ENCODE measurements around the gene ZSCAN12. TPM values are rescaled to one million over a fixed set of nuclear protein-coding genes. Genes with fewer than 3 reads are reported as not detected.
A peak's percentile ranks its signal among the peaks of the same experiment; 100 is the strongest.

The ZSCAN12 gene
- total and polyA plus RNA-seq, 2 of the 13 experiments (the other 11 are each of a cell fraction or from before 2014, with no cell fraction given) = 2.8 to 8.9 TPM

DNA sequence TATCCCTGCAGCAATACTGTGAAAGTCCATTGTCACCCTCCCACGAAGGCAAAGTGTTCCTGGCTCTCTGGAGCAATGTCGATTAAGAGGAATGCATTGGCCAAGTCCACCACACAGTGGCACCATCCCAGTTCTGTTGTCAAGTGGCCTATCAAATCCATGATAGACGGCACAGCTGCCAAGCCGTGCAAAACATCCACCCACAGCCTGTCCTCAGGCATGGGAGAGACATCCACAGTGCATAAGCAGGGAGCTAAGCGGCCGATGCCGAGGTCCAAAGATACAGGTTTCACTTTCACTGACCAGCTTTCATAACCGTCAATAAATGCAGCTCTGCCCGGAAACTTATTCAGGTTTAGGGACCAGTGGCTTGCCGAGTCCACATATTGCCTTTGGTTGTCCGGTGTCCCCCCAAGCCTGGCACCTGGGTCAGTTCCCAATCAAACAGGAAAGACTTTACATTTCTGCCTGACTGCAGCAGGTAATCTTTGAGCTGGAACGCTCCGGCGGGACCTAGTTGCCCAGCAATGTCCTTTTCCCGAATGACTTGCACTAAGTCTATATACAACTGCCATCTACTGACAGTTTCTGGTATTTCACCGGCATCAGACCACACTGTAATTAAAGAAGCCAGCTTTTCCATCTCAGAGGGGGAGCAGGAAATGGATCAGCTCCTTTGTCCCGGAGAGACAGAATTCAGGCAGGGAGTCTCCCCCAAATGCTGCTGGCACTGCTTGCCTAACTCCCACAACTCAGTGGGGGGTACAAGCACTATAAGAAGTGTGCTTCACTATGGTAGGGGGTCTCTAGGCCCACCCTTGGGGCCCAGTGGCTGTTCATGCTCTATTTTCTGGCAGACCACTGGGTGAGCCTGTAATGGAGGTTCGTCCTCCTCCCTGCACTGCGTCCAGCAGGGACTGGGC, 43.5 kb downstream of the ZSCAN12 start (continued):
- TF ChIP-seq, protein P1, sequence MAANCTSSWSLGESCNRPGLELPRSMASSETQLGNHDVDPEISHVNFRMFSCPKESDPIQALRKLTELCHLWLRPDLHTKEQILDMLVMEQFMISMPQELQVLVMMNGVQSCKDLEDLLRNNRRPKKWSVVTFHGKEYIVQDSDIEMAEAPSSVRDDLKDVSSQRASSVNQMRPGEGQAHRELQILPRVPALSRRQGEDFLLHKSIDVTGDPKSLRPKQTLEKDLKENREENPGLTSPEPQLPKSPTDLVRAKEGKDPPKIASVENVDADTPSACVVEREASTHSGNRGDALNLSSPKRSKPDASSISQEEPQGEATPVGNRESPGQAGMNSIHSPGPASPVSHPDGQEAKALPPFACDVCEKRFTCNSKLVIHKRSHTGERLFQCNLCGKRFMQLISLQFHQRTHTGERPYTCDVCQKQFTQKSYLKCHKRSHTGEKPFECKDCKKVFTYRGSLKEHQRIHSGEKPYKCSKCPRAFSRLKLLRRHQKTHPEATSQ (CRISPR knock-in tag; IDR thresholded peaks at IDR 0.05; ENCODE audit: borderline replicate concordance) = peak; percentile 39; the same call in 1 of the 2 replicates
- TF ChIP-seq, protein P2, sequence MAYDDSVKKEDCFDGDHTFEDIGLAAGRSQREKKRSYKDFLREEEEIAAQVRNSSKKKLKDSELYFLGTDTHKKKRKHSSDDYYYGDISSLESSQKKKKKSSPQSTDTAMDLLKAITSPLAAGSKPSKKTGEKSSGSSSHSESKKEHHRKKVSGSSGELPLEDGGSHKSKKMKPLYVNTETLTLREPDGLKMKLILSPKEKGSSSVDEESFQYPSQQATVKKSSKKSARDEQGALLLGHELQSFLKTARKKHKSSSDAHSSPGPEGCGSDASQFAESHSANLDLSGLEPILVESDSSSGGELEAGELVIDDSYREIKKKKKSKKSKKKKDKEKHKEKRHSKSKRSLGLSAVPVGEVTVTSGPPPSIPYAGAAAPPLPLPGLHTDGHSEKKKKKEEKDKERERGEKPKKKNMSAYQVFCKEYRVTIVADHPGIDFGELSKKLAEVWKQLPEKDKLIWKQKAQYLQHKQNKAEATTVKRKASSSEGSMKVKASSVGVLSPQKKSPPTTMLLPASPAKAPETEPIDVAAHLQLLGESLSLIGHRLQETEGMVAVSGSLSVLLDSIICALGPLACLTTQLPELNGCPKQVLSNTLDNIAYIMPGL (CRISPR knock-in tag; IDR thresholded peaks at IDR 0.05; ENCODE audit: borderline replicate concordance in 1 of 2, low read depth in 1 of 2) = peak; percentile 93 to 94
- peak; percentile 56; the same call in 1 of the 2 replicates for TF ChIP-seq FOXK1 (CRISPR knock-in tag; IDR thresholded peaks at IDR 0.05; ENCODE audit: borderline replicate concordance, low read depth)
- TF ChIP-seq CBX2 (IDR thresholded peaks at IDR 0.05; ENCODE audit: low read depth, low read length) = no peak
- no peak for TF ChIP-seq CBX2 (CRISPR knock-in tag; IDR thresholded peaks at IDR 0.05; ENCODE audit: low read depth)
- TF ChIP-seq ZNF839 (CRISPR knock-in tag; IDR thresholded peaks at IDR 0.05; ENCODE audit: borderline replicate concordance) = 0 out of 2 replicates have a peak, but pooled peaks have one; percentile 26
- TF ChIP-seq MAFF (IDR thresholded peaks at IDR 0.05; ENCODE audit: low read depth, low read length) = no peak
- TF ChIP-seq REXO4 (CRISPR knock-in tag; IDR thresholded peaks at IDR 0.05; ENCODE audit: borderline replicate concordance) = no peak
- TF ChIP-seq GATAD2A (CRISPR knock-in tag; IDR thresholded peaks at IDR 0.05) = no peak; the same call in 1 of the 2 replicates
- TF ChIP-seq, protein P3, sequence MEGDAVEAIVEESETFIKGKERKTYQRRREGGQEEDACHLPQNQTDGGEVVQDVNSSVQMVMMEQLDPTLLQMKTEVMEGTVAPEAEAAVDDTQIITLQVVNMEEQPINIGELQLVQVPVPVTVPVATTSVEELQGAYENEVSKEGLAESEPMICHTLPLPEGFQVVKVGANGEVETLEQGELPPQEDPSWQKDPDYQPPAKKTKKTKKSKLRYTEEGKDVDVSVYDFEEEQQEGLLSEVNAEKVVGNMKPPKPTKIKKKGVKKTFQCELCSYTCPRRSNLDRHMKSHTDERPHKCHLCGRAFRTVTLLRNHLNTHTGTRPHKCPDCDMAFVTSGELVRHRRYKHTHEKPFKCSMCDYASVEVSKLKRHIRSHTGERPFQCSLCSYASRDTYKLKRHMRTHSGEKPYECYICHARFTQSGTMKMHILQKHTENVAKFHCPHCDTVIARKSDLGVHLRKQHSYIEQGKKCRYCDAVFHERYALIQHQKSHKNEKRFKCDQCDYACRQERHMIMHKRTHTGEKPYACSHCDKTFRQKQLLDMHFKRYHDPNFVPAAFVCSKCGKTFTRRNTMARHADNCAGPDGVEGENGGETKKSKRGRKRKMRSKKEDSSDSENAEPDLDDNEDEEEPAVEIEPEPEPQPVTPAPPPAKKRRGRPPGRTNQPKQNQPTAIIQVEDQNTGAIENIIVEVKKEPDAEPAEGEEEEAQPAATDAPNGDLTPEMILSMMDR (CRISPR knock-in tag; IDR thresholded peaks at IDR 0.05) = peak; percentile 91
- TF ChIP-seq ZNF367 (CRISPR knock-in tag; IDR thresholded peaks at IDR 0.05; ENCODE audit: borderline replicate concordance) = no peak
- TF ChIP-seq ZNF777 (CRISPR knock-in tag; IDR thresholded peaks at IDR 0.05) = peak; percentile 95
- TF ChIP-seq ZNF709 (CRISPR knock-in tag; IDR thresholded peaks at IDR 0.05) = peak; percentile 43; the same call in 1 of the 2 replicates
- TF ChIP-seq RCOR2 (CRISPR knock-in tag; IDR thresholded peaks at IDR 0.05) = 0 out of 2 replicates have a peak, but pooled peaks have one; percentile 60
- TF ChIP-seq, protein P4, sequence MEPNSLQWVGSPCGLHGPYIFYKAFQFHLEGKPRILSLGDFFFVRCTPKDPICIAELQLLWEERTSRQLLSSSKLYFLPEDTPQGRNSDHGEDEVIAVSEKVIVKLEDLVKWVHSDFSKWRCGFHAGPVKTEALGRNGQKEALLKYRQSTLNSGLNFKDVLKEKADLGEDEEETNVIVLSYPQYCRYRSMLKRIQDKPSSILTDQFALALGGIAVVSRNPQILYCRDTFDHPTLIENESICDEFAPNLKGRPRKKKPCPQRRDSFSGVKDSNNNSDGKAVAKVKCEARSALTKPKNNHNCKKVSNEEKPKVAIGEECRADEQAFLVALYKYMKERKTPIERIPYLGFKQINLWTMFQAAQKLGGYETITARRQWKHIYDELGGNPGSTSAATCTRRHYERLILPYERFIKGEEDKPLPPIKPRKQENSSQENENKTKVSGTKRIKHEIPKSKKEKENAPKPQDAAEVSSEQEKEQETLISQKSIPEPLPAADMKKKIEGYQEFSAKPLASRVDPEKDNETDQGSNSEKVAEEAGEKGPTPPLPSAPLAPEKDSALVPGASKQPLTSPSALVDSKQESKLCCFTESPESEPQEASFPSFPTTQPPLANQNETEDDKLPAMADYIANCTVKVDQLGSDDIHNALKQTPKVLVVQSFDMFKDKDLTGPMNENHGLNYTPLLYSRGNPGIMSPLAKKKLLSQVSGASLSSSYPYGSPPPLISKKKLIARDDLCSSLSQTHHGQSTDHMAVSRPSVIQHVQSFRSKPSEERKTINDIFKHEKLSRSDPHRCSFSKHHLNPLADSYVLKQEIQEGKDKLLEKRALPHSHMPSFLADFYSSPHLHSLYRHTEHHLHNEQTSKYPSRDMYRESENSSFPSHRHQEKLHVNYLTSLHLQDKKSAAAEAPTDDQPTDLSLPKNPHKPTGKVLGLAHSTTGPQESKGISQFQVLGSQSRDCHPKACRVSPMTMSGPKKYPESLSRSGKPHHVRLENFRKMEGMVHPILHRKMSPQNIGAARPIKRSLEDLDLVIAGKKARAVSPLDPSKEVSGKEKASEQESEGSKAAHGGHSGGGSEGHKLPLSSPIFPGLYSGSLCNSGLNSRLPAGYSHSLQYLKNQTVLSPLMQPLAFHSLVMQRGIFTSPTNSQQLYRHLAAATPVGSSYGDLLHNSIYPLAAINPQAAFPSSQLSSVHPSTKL (CRISPR knock-in tag; IDR thresholded peaks at IDR 0.05) = peak; percentile 65; the same call in 1 of the 2 replicates
- TF ChIP-seq KAT7 (CRISPR knock-in tag; IDR thresholded peaks at IDR 0.05; ENCODE audit: borderline replicate concordance) = peak; percentile 86; the same call in 1 of the 2 replicates

All from HepG2 (cell line).